Endothelial cell (in vitro differentiated cells): ENCODE results near the gene KRTAP10-10. TPM values are rescaled to one million over a fixed set of nuclear protein-coding genes. Genes with fewer than 3 reads are reported as not detected.

Source experiments
- DNase-seq: peaks from one replicate; pipeline ENCODE4 v3.0.0; 2021; ENCODE audit warnings: low spot score
- H3K27ac Mint-ChIP-seq: one replicate; pipeline ENCODE4 v1.8.0; 2021; ENCODE audit warnings: mixed read lengths, inconsistent platforms; ENCODE audit not compliant: unreplicated experiment
- H3K27me3 Mint-ChIP-seq: one replicate; pipeline ENCODE4 v1.8.0; 2021; ENCODE audit warnings: mild to moderate bottlenecking, moderate library complexity, mixed read lengths, inconsistent platforms; ENCODE audit not compliant: unreplicated experiment
- H3K36me3 Mint-ChIP-seq: one replicate; pipeline ENCODE4 v1.8.0; 2021; ENCODE audit warnings: mild to moderate bottlenecking, low read depth, mixed read lengths, inconsistent platforms; ENCODE audit not compliant: unreplicated experiment
- H3K4me1 Mint-ChIP-seq: one replicate; pipeline ENCODE4 v1.8.0; 2021; ENCODE audit warnings: mild to moderate bottlenecking, mixed read lengths, inconsistent platforms; ENCODE audit not compliant: unreplicated experiment
- H3K4me3 Mint-ChIP-seq: one replicate; pipeline ENCODE4 v1.8.0; 2021; ENCODE audit warnings: mild to moderate bottlenecking, mixed read lengths, inconsistent platforms; ENCODE audit not compliant: unreplicated experiment
- H3K9me3 Mint-ChIP-seq: one replicate; pipeline ENCODE4 v1.8.0; 2021; ENCODE audit warnings: mixed read lengths, inconsistent platforms; ENCODE audit not compliant: unreplicated experiment
- CTCF ChIP-seq: fragments of 200-600 bp; sonication (generic); IDR thresholded peaks from one replicate; pipeline ENCODE4 v1.5.0; 2021; ENCODE audit warnings: antibody characterized with exemption; ENCODE audit not compliant: unreplicated experiment
- total RNA-seq: library from RNA; stranded (reverse); fragmentation: NEBNext Ultra II Directional; extraction: Animal tissue kit (Norgen Biotek cat#: 25700); gene quantifications from one replicate; pipeline ENCODE4 v1.2.1, GENCODE V29; 2021; ENCODE audit not compliant: unreplicated experiment

The KRTAP10-10 gene
- total RNA-seq, 1 donor from 2014 or later = not detected

GRCh38 chr21:44601596-44602462 lies 35.3 kb upstream of the KRTAP10-10 start:
- no peak for DNase-seq
- peaks cover 9% of the 10 kb centered on the region for H3K27me3 Mint-ChIP-seq
- no peaks in the 10 kb centered on the region for H3K36me3 Mint-ChIP-seq
- H3K27ac Mint-ChIP-seq = no peak overlapping the region
- no peaks in the 10 kb centered on the region for H3K9me3 Mint-ChIP-seq
- H3K4me1 Mint-ChIP-seq = peaks cover 3% of the 10 kb centered on the region
- no peak overlapping the region for H3K4me3 Mint-ChIP-seq
- no peak for TF ChIP-seq CTCF

- no peaks in the 10 kb centered on the region for H3K9me3 Mint-ChIP-seq
These were observed 34.7 kb upstream of the KRTAP10-10 start for GRCh38 chr21:44602463-44602850.

GRCh38 chr21:44603109-44603875 lies 33.9 kb upstream of the KRTAP10-10 start:
- no peak overlapping the region for H3K27ac Mint-ChIP-seq
- H3K4me1 Mint-ChIP-seq = no peaks in the 10 kb centered on the region
- DNase-seq = no peak

More at GRCh38 chr21:44602463-44602850, 34.7 kb upstream of the KRTAP10-10 start:
- TF ChIP-seq CTCF = no peak
- Mint-ChIP-seq H3K4me1 (peaks cover 3% of the 10 kb centered on the region), H3K27ac (no peak overlapping the region), H3K36me3 (no peaks in the 10 kb centered on the region), H3K27me3 (peaks cover 9% of the 10 kb centered on the region), H3K4me3 (no peak overlapping the region)
- DNase-seq = no peak

GRCh38 chr21:44603911-44604310 lies 33.2 kb upstream of the KRTAP10-10 start:
- H3K9me3 Mint-ChIP-seq = no peaks in the 10 kb centered on the region
- no peak for DNase-seq
- H3K36me3 Mint-ChIP-seq = no peaks in the 10 kb centered on the region
- H3K27me3 Mint-ChIP-seq = peaks cover 9% of the 10 kb centered on the region
- TF ChIP-seq CTCF = no peak
- no peak overlapping the region for H3K4me3 Mint-ChIP-seq
- H3K27ac Mint-ChIP-seq = no peak overlapping the region
- no peaks in the 10 kb centered on the region for H3K4me1 Mint-ChIP-seq

More at GRCh38 chr21:44603109-44603875, 33.9 kb upstream of the KRTAP10-10 start:
- no peak for TF ChIP-seq CTCF
- no peak overlapping the region for H3K4me3 Mint-ChIP-seq
- H3K27me3 Mint-ChIP-seq = peaks cover 9% of the 10 kb centered on the region
- no peaks in the 10 kb centered on the region for H3K36me3 Mint-ChIP-seq
- no peaks in the 10 kb centered on the region for H3K9me3 Mint-ChIP-seq
